ENCODE measurements around the gene CD151. TPM values are rescaled to one million over a fixed set of nuclear protein-coding genes. Genes with fewer than 3 reads are reported as not detected.
A peak's percentile ranks its signal among the peaks of the same experiment; 100 is the strongest.

The CD151 gene
- total RNA-seq, 4 donors from 2014 or later, result 135 to 326 (median 298) TPM

DNA sequence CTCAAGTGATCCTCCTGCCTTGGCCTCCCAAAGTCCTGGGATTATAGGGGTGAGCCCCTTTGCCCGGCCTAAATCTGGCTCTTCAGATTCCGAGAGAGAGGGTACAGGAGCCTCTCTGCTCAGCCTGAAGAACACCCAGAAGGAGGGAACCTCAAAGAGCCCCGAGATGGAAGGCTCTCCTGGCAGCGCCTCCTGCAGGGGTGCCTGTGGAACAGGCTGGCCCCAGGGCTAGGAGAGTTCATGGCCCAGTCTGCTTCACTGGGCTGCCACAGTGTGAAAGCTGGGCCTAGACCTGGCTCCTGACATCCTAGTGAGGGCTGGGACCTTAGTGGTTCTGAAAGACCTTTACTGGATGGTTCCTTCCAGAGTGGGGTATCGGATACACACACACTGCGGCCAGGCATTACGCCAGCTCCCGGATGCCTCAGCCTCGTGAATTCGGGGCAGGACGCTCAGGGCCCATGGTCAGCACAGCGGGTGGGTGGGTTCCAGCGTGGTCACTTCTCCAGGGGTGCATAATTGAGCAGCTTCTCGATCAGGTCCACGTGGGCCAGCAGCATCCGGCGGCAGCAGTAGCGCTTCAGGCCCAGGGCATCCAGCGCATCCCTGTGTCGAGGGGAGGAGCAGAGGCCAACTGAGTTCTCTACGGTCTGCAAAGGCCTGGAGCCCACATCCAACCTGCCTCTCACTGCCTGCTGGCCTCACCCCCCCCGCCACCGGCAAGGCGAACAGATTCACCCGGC lies 7.3 kb downstream of the CD151 start:
- no peaks in the 10 kb centered on the region for H3K9me3 ChIP-seq
- H3K4me1 ChIP-seq, result peaks cover 21 to 23% of the 10 kb centered on the region in 2 donors
- peak in 1 of 6 experiments; percentile 4 for TF ChIP-seq CTCF (IDR thresholded peaks at IDR 0.05)
- no peak for TF ChIP-seq POLR2A (IDR thresholded peaks at IDR 0.05)
- no peak overlapping the region for H3K4me3 ChIP-seq (replicated peaks in 1 of 3)
- no peak for DNase-seq
- H3K36me3 ChIP-seq, result peaks cover 34 to 40% of the 10 kb centered on the region in 2 donors
- H3K27me3 ChIP-seq, result no peaks in the 10 kb centered on the region
- H3K27ac ChIP-seq, result peak overlapping the region in 1 of 3 donors; percentile 5
- intact Hi-C loops (cut with DNase I), result no loop called here
- WGBS, 2 donors, result 81 to 84% methylated on average over 21 to 22 of the region's 25 CpGs

- intact Hi-C loops (cut with DNase I), result no loop called here
- WGBS, 2 donors, result 0 to 1% methylated on average over 8 to 21 of the region's 27 CpGs
Measured at GRCh38 chr11:841981-842369, 9.2 kb downstream of the CD151 start.

DNA sequence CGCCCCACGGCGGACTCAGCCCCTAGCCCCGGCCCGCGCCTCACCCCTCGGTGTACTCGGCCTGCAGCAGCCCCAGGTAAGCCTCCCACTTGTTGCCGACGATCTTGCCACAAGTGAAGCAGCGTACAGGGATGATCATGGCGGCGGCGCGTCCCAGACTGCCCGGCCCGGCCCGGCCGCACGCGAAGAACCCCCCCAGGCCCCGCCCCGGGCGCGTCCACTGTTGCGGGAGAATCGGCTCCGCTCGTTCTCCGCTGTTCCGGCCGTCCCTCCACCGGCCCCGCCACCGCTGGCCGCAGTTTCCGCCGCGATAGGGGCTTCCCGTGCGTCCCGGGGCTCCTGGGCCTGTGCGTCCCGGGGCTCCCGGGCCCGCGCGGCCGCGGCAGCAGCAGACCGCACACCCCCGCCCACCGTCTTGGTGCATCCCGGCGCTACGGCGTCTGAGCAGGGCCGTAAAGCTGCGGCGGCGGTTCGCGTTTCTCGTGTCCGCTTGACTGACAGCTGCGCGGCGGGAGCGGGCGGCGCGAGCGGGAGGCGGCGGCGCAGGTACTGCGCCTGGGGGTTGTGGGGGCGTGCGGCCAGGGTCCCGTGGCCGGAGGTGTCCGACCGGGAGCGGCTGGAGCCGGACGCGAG lies 9.7 kb downstream of the CD151 start, which contains the start of the genes POLR2L and TSPAN4:
Gene POLR2L, minus strand, starts transcription at position 160 of the 633 bp plus-strand sequence. Its CDS starts 21 bp downstream, at position 139.
Gene TSPAN4, plus strand, starts transcription at position 483 of the 633 bp plus-strand sequence. CDS start 7,453 bp downstream, outside the sequence.
- Histone ChIP-seq H3K4me3 (replicated peaks in 1 of 3) (peak within 1 kb of the TSS; percentile 54 to 97 (median 96)), H3K27me3 (no peaks in the 10 kb centered on the region), H3K4me1 (peaks cover 34 to 36% of the 10 kb centered on the region in 2 donors), H3K9me3 (no peaks in the 10 kb centered on the region), H3K36me3 (peaks cover 20 to 26% of the 10 kb centered on the region in 2 donors), H3K27ac (peak within 1 kb of the TSS; percentile 91 to 99 (median 99))
- intact Hi-C loops (cut with DNase I), result no loop called here
- DNase-seq, result peak; percentile 90 to 92
- WGBS, 2 donors, result 0 to 4% methylated on average over 5 to 7 of the region's 87 CpGs
- TF ChIP-seq CTCF (IDR thresholded peaks at IDR 0.05) (peak in 2 of 6 experiments; percentile 10 to 45), POLR2A (IDR thresholded peaks at IDR 0.05) (peak; percentile 32 to 96)

More at GRCh38 chr11:841981-842369, 9.2 kb downstream of the CD151 start:
- Histone ChIP-seq H3K36me3 (peaks cover 25 to 31% of the 10 kb centered on the region in 2 donors), H3K9me3 (no peaks in the 10 kb centered on the region), H3K4me3 (replicated peaks in 1 of 3) (peak overlapping the region; percentile 54 to 97 (median 96)), H3K4me1 (peaks cover 34 to 36% of the 10 kb centered on the region in 2 donors), H3K27me3 (no peaks in the 10 kb centered on the region), H3K27ac (peak overlapping the region; percentile 91 to 99 (median 99))
- no peak for DNase-seq
- TF ChIP-seq CTCF (IDR thresholded peaks at IDR 0.05) (no peak), POLR2A (IDR thresholded peaks at IDR 0.05) (no peak)

DNA sequence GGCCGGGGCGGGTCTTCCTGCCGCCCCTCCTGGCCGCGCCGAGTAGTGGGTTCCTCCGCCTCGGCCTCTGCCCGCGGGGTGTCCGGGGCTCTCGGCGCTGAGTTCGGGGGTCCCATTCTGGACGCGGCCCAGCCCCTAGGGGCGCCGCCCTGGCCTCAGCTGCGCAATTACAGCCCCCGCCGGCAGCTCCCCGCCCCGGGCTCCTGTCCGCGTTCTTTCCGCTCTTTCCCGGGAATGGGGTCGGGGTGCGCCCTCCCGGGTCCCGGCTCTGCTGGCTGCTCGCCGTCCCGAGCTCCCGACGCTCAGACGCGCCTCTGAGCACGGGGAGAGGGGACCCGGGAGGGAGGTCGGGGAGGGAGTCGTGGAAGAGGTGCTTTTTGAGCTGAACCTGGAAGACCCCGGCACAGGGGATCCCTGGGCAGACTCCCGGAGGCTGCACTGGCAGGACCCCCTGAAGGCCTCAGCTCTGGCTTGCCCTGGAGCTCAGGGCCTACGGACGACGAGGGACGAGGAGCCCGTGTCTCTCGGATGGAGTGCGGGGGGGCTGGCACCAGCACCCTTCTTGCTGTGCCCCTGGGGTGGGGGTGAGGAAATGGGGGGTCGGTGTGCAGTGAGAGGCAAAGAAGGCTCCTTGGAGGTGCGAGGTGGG lies 10.5 kb downstream of the CD151 start:
- peaks cover 19% of the 10 kb centered on the region in 2 donors for H3K36me3 ChIP-seq
- H3K27me3 ChIP-seq, result no peaks in the 10 kb centered on the region
- intact Hi-C loops (cut with DNase I), result no loop called here
- peak overlapping the region; percentile 91 to 99 (median 99) for H3K27ac ChIP-seq
- H3K4me1 ChIP-seq, result peaks cover 39 to 41% of the 10 kb centered on the region in 2 donors
- WGBS, 2 donors, result 0 to 5% methylated on average over 12 to 18 of the region's 53 CpGs
- H3K9me3 ChIP-seq, result no peaks in the 10 kb centered on the region
- H3K4me3 ChIP-seq (replicated peaks in 1 of 3), result peak overlapping the region; percentile 54 to 97 (median 96)
- peak in 1 of 2 donors; percentile 40 for DNase-seq
- TF ChIP-seq POLR2A (IDR thresholded peaks at IDR 0.05) (no peak), CTCF (IDR thresholded peaks at IDR 0.05) (no peak)

All from thyroid gland (tissue), 4 donors.